HEK293T (cell line): ENCODE results near the gene LNPEP.

ENCODE experiments used
- CTCF ChIA-PET: fragments of 350-600 bp; formaldehyde crosslinking; extraction: SDS; loops from one replicate; lab custom pipeline; 2021; ENCODE audit warnings: antibody characterized with exemption, inconsistent platforms; lab: Yijun Ruan, JAX
- POLR2A ChIA-PET: fragments of 350-600 bp; formaldehyde crosslinking; extraction: SDS; loops from one replicate; lab custom pipeline; 2020; ENCODE audit warnings: antibody characterized with exemption, inconsistent platforms; lab: Yijun Ruan, JAX
- DNase-seq: peaks from one replicate; pipeline ENCODE4 v3.0.0; 2012; ENCODE audit warnings: mixed read lengths; ENCODE audit errors: extremely low spot score
- ARNT ChIP-seq: fragments of 450-650 bp; IDR thresholded peaks from 2 replicates; pipeline ENCODE4 v1.6.1; 2017; ENCODE audit warnings: mild to moderate bottlenecking
- BHLHE40 ChIP-seq: fragments of 450-650 bp; IDR thresholded peaks from 2 replicates; pipeline ENCODE4 v1.6.1; 2016; ENCODE audit warnings: mild to moderate bottlenecking, moderate library complexity, borderline replicate concordance
- CTBP1 ChIP-seq: fragments of 450-650 bp; IDR thresholded peaks from 2 replicates; pipeline ENCODE4 v1.6.1; 2016; ENCODE audit warnings: borderline replicate concordance
- ELF4 ChIP-seq: fragments of 450-650 bp; IDR thresholded peaks from 2 replicates; pipeline ENCODE4 v1.6.1; 2017; ENCODE audit warnings: antibody characterized with exemption
- FOXA1 ChIP-seq: fragments of 450-650 bp; IDR thresholded peaks from 2 replicates; pipeline ENCODE4 v1.6.1; 2016; ENCODE audit warnings: mild to moderate bottlenecking
- FOXK2 ChIP-seq: fragments of 450-650 bp; IDR thresholded peaks from 2 replicates; pipeline ENCODE4 v1.6.1; 2016; ENCODE audit warnings: mild to moderate bottlenecking
- FOXM1 ChIP-seq: fragments of 450-650 bp; IDR thresholded peaks from 2 replicates; pipeline ENCODE4 v1.6.1; 2017; ENCODE audit warnings: mild to moderate bottlenecking, borderline replicate concordance
- HDGF ChIP-seq: fragments of 450-650 bp; IDR thresholded peaks from 2 replicates; pipeline ENCODE4 v1.6.1; 2017; ENCODE audit warnings: antibody characterized with exemption, borderline replicate concordance
- L3MBTL2 ChIP-seq: fragments of 450-650 bp; conservative IDR thresholded peaks from 2 replicates; pipeline ENCODE4 v1.6.1; 2016; ENCODE audit warnings: mild to moderate bottlenecking
- LEF1 ChIP-seq: fragments of 450-650 bp; IDR thresholded peaks from 2 replicates; pipeline ENCODE4 v1.6.1; 2017; ENCODE audit warnings: mild to moderate bottlenecking, borderline replicate concordance
- NFRKB ChIP-seq: fragments of 450-650 bp; IDR thresholded peaks from 2 replicates; pipeline ENCODE4 v1.6.1; 2016; ENCODE audit warnings: mild to moderate bottlenecking, moderate library complexity
- SP1 ChIP-seq: fragments of 450-650 bp; IDR thresholded peaks from 2 replicates; pipeline ENCODE4 v1.6.1; 2017
- SUZ12 ChIP-seq: fragments of 450-650 bp; IDR thresholded peaks from 2 replicates; pipeline ENCODE4 v1.6.1; 2016; ENCODE audit warnings: mild to moderate bottlenecking
- TARDBP ChIP-seq: fragments of 450-650 bp; IDR thresholded peaks from 2 replicates; pipeline ENCODE4 v1.6.1; 2016
- ZNF384 ChIP-seq: fragments of 450-650 bp; IDR thresholded peaks from 2 replicates; pipeline ENCODE4 v1.6.1; 2016
- TF ChIP-seq, protein P1 (sequence below): fragments of 450-650 bp; IDR thresholded peaks from 2 replicates; pipeline ENCODE4 v1.6.1; 2016

LNPEP gene

DNA sequence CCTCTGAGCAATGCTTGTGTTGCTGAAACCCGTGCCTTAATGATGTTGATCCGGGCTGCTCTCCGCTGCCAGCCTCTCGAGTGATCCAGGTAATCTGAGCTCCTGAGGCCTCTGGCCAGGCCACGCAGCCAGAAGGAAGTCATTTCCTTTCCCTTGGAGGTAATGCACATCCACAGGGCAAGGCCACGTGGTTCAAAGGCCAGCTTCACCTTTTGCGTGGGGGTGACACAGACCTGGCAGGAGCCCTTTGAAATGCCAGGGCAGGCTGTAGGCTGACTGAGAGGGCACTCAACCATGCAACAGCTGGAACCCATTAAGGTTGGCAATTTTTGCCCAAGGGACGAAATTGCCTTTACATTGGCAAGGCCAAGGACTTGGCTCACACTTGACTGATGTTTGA lies 126.2 kb downstream of the LNPEP start:
- TF ChIP-seq TARDBP = no peak
- no peak for TF ChIP-seq LEF1
- no peak for TF ChIP-seq ARNT
- TF ChIP-seq FOXK2 = no peak
- TF ChIP-seq SUZ12 = no peak
- TF ChIP-seq L3MBTL2 = no peak
- no peak for TF ChIP-seq FOXA1
- TF ChIP-seq FOXM1 = no peak
- DNase-seq = no peak
- ChIA-PET POLR2A (interaction anchor here (1.7 kb wide), 1 partner anchor 81 kb away, joined by 4 read pairs; the partner anchor contains the start of gene LIX1), CTCF (no interaction called here)

DNA sequence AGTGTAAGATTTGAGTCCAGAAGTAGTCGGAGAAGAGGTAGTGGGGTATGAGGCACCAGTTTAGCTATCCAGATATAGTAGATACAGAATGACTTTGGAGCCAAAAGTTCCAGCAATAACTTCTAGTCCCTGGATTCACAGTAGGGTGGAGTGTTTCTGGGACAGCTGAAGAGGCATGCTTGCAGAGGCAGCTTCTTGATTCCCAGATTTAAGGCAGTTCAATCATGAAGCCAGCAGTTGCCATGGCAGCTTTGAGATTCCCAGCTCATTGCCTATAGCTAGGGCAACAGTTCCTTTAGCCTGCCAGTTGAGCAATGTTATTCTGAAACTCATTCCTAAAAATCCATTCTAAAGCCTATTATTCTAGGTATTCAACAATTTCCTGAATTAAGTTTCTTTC lies 127.4 kb downstream of the LNPEP start:
- DNase-seq = no peak
- TF ChIP-seq FOXA1 = no peak
- no peak for TF ChIP-seq ARNT
- TF ChIP-seq, protein P1, sequence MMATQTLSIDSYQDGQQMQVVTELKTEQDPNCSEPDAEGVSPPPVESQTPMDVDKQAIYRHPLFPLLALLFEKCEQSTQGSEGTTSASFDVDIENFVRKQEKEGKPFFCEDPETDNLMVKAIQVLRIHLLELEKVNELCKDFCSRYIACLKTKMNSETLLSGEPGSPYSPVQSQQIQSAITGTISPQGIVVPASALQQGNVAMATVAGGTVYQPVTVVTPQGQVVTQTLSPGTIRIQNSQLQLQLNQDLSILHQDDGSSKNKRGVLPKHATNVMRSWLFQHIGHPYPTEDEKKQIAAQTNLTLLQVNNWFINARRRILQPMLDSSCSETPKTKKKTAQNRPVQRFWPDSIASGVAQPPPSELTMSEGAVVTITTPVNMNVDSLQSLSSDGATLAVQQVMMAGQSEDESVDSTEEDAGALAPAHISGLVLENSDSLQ = no peak
- TF ChIP-seq FOXK2 = no peak
- no peak for TF ChIP-seq ELF4
- TF ChIP-seq TARDBP = no peak
- TF ChIP-seq FOXM1 = no peak
- no peak for TF ChIP-seq ZNF384
- TF ChIP-seq CTBP1 = no peak
- no peak for TF ChIP-seq L3MBTL2
- TF ChIP-seq LEF1 = no peak
- no peak for TF ChIP-seq SUZ12
- TF ChIP-seq BHLHE40 = no peak
- ChIA-PET CTCF (no interaction called here), POLR2A (no interaction called here)

DNA sequence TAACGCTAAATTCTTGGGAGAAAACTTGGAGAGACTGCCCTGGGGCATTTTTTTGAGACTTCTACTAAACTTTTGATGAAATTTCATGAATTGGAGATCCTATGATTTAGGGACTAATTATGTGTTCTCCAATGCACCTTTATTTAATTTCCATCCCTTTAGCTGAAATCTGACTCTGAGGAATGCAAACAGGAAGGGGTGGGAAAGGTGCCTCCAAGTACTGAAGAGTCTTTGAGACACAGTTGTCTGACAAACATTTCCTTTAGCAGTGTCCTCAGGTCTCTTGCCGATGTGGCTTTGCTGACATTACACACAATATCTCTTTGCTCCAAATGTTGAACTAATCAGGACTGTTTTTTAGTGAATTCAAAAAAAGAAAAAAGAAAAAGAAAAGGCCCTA lies 129.6 kb downstream of the LNPEP start:
- TF ChIP-seq FOXK2 (no peak), HDGF (no peak), TARDBP (no peak), NFRKB (no peak), ZNF384 (no peak), ELF4 (no peak), SUZ12 (no peak), ARNT (no peak), FOXA1 (no peak), FOXM1 (no peak), L3MBTL2 (no peak), SP1 (no peak), LEF1 (no peak), BHLHE40 (no peak), CTBP1 (no peak)
- TF ChIP-seq, protein P1 = no peak
- ChIA-PET CTCF (interaction anchor here (0.7 kb wide), 2 partner anchors 16 to 98 kb away, joined by 3 to 4 read pairs; no protein-coding TSS in a partner anchor), POLR2A (no interaction called here)
- DNase-seq = no peak

DNA sequence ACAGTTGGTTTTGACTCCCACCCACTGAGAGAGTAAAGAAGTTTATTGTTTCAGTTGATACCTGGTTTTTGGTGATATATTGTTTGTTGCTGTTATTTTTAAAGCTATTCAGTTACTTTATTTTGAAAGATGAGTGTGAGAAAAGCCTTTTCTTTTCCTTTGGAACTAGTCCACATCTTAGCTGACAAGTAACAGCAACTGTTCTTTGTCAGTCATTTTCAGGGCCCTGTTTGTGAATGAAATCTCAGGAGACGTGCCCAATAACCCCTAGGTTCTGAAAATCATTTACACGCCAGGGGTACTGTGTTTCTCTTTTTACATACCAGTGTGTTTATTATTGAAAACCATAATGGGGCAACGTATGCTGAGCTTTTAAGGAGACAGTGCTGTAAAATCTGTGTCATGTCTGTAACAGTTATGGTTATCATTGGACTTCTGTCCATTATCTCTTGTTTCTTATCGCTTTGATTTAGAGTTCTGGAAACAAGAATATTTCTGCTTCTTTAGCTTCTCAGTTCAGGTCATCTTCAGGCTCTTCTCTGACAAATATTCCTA lies 131.5 kb downstream of the LNPEP start:
- CTCF ChIA-PET = interaction anchor here (0.7 to 1.1 kb wide), 2 partner anchors 17 to 75 kb away, joined by 3 to 4 read pairs; partner anchors contain the start of gene LIX1
- DNase-seq = no peak
- TF ChIP-seq FOXA1 (peak; percentile 49; the same call in 1 of the 2 replicates), ELF4 (no peak)
- TF ChIP-seq, protein P1 = peak; percentile 64
- POLR2A ChIA-PET = no interaction called here

DNA sequence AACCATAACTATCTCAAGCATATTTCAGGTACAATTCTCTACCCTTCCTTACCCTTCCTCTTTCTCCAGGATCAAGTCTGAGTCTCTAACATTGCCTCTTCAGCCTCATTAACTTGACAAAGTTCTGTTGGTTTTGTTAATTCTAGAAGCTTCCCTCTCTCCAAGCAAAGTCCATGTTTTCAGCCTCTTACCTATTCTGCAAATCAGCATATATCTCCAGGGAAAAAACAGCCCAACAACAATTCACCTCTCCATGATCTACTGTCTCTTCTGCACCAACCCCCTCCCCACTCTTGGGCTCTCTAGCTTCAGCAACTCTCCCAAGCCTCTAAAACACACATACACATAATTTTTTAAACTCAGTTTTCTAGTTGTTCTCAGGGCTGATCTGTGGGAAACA lies 134.4 kb downstream of the LNPEP start:
- ChIA-PET POLR2A (no interaction called here), CTCF (no interaction called here)
- TF ChIP-seq ARNT (no peak), ZNF384 (no peak), BHLHE40 (no peak), FOXA1 (no peak), LEF1 (no peak)
- DNase-seq = no peak

DNA sequence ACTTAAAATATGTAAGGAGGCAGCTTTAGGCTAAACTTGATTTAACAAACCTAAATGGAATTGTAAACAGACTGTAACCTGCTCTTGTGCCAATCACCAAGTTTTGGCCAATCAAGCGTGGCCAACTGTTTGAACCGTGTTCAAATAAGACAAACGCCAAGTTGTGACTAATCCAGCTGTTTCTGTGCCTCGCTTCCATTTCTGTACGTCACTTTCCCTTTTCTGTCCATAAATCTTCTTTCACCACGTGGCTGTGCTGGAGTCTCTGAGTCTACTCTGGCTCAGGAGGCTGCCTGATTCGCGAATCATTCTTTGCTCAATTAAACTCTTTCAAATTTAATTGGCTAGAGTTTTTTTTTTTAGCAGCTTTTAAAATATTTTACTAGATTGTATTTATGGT lies 135.2 kb downstream of the LNPEP start:
- TF ChIP-seq L3MBTL2 (no peak), FOXM1 (no peak), FOXK2 (no peak)
- TF ChIP-seq, protein P1 = peak; percentile 55
- DNase-seq = no peak
- CTCF ChIA-PET = no interaction called here
- POLR2A ChIA-PET = no interaction called here
